Embryonic facial prominence (tissue), 1 donor: ENCODE data around the gene KNOP1.

Source experiments
- DNase-seq: peaks from one replicate; pipeline ENCODE4 v3.0.0-alpha.2; 2016; ENCODE audit errors: extremely low spot score

KNOP1 gene

DNA sequence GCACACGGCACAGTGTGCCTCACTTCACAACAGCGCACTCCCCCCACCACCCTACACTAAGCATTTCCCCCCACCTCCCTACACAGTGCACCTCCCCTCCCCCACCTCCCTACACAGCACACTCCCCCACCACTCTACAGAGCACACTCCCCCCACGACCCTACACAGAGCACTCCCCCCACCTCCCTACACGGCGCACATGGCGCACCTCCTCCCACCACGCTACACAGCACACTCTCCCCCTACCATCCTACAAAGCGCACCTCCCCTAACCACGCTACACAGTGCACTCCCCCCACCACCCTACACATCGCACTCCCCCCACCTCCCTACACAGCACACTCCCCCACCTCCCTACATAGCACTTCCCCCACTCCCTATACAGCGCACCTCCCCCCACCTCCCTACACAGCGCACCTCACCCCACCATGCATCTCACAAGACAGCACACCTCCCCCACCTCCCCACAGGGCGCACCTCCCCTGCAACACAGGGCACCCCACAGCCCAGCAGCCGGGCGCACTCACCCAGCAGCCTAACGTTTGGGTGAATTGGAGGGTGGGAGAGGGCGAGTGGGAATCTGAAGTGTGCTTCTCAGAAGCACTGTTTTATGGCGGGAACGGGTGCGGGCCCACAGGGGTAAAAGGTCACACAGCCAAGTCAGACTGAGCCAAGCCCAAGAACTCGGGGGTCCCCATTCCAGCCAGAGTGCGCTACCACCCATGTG is 10.3 kb downstream of the KNOP1 start:
- no peak for DNase-seq

DNA sequence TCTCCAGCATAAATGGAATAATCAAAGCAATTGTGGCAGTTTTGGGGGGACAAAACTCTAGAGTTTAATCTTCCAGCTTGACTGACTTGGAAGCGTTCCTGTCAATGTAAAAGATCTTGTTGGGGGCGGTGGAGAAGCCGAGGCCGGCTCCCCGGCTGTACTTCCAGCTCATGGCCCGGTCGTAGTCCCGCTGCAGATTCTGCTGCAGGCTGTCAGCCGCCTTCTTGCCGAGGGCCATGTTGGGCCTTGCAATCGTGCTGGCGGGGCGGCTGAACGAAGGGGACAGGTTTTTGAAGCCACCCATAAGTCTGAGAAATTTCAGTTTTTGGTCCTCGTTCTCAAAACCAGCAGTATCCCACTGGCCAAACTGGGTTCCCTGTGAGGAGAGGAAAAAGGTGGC is 11.2 kb downstream of the KNOP1 start:
- no peak for DNase-seq

DNA sequence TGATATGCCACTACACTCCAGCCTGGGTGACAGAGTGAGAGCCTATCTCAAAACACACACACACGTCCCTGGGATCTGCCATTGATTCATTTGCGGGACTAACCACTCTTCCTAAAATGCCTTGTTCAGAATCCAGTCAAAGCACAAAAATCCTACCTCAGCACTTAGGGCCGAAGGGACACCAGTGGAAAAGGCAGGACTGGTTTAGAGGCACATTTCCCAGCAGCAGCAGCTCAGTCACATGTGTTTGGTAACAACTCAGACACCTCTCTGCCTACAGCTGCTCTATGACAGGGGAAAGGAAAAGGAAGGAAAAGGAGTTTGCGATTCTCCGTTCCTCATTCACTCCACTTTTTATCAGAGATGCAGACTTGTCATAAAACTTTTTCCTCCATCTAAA is 12.2 kb downstream of the KNOP1 start:
- no peak for DNase-seq

DNA sequence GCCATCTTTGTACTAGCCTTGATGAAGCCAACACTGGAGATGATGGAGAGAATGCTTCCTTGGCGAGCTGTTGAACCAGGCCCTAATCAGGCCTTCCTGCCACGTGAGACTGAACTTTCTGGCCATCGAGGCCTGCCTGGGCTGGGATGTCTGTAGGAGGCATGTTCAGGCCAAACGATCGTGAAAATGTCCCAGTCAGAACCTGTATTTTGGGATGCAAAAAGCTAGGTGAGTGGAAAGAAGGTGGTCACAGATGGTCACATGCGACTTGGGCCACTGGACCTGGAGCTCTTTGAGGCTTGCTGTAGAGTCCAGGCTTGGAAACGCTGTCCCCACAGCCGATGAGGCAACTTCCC is 12.9 kb downstream of the KNOP1 start:
- DNase-seq: no peak

DNA sequence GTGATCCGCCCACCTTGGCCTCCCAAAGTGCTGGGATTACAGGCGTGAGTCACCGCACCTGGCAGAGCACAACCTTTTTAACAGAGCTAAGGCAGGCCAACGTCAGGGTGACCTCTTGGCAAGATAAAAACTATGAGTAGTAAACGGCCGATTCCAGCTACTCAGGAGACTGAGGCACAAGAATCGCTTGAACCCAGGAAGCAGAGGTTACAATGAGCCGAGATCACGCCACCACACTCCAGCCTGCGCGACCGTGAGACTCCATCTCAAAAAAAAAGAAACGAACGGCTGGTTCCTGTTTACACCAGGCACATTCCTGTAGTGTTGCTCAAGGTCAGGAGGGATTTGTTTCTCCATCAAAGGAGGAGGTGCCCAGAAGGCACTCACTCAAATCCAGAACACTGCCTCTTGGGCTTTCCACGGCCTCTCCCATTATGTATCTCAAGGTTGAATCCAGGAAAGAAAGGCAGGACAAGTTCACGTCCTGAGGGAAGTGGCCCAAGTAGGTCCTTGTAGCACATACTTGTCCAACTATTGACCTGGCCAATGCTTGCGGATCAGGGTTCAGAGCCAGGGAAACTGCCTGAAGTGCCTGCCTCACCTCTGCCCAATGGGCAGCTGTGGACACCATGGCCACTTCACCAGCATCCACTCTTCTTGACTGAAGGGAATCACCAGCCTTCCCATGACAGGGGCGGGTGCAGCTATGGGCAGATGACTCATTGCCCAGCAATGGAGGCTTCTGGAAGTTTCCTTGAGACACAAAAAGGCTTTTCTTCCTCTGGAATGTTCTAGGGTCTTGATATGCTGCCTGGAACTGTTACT is 13.5 kb downstream of the KNOP1 start:
- no peak for DNase-seq

DNA sequence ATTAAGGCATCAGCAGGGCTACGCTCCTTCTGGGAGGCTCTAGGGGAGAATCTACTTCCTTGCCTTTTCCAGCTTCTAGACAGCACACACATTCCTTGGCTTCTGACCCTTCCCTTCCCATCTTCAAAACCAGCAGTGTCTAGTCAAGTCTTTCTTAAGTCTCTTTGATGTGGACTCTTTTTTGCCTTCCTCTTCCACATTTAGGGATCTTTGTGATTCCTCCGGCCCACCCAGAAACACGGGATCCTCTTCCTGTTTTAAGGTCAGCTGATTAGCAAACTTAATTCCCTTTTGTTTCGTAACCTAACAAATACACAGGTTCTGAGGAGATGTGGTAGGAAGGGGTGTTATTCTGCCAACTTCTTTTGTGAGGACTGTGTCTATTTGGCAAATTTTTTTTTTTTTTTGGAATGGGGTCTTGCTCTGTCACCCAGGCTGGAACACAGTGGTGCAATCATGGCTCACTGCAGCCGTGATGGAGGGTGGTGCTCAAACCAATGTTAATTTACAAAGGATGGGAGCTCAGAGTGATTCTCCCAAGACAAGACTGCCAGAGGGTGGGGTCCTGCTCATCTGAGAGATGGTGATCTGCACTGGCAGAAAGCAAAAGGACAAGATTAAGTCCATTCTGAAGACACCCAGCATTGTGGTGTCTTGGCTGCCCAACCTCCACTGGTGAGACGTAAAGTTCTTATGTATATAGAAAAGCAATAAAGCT is 14.7 kb downstream of the KNOP1 start:
- DNase-seq: no peak

DNA sequence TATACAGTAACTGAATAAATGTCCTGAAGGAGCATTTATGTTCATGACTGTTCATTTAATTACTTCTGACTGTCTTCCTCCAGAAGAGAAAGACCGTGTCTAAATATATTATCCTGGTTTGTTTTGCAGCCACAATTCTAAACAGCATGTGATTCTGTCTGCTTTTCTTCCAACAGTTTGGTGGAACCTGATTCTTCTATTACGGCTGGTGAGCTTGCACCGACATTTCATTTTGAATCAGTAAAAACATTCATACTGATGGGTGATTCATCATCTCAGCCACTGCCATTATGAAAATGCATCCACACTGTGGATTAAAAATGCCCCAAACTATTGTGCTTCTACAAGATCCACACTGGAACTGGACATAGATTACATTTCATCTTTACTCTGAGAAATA is 16.9 kb downstream of the KNOP1 start:
- no peak for DNase-seq

DNA sequence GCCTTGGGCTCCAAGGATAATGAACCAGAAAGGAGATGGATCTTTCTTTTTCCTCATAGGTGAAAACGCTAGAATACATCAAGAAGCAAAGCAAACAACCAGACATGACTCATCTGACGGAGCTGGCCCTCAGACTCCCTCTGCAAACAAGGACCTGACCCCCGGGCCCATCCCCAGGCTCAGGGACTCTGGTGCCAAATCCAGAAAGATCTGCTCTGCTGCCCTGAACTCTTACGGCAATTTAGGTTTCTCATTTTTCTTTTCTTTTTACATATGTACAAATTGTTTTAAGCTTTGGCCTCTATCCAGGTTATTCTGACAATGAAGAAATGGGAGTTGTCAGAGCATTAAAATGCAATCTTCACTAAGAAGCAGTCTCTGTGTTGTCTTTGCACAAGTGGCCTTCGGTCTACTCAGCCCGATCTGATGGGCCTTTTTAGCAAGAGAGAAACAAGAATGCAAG is 17.7 kb downstream of the KNOP1 start:
- no peak for DNase-seq

DNA sequence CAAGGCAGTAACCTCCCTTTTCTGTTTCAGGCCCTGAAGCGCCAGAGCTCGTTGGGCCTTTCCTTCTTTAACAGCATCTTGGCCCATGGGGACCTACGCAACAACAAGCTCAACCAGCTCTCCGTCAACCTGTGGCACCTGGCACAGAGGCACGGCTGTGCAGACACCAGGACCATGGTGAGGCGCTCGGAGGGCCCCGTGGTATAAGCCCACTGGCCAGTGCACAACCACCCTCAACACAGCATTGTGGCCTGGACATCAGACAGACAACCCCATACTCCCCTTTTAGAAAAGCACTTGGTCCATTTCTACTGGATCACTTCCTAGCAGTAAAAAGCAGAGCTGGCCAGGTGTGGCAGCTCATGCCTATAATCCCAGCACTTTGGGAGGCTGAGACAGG is 18.6 kb downstream of the KNOP1 start:
- no peak for DNase-seq

DNA sequence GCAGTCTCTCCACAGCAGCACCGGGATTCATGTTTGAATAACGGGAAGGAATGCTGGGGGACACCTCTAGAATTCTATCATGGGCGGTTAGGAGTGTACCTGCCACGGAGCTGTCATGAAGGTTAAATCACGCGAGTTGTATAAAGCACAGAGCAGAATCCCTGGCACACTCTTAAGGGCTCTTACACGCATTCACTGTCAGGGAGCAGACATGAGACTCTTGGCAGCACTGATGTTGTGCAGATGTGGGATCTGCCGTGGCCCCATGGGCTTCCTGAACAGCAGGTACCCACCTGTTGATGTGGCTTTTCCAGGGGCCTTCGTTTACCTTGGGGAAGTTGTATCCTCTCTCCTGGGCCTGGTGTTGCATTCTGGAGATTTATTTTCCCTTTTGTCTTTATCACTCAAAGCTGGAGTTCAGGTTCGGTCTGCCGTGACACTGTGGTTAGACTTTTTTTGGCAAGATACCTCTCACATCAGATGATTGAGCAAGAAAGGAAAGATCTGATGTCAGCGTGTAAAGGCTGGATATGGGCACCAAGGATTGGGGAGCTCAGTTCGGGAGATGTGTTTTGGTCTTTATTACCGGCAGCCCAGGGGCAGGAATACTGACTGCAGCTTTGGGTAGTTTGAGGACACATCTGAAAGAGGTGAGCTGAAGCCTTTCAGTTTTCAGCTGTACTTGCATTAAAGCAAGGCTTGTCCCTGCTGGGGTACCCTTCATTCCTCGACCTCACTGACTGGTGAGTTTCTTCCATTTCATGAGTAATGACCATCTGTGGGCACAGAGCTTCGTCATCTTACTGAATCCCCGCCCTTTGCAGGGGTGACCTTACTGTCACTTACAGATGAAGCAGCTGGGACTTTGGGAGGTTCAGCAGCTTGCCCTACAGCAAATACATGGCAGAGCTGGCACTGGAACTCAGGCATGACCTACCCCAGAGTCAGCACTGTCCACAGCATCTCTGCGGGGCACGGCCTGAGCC is 19.3 kb downstream of the KNOP1 start:
- no peak for DNase-seq

DNA sequence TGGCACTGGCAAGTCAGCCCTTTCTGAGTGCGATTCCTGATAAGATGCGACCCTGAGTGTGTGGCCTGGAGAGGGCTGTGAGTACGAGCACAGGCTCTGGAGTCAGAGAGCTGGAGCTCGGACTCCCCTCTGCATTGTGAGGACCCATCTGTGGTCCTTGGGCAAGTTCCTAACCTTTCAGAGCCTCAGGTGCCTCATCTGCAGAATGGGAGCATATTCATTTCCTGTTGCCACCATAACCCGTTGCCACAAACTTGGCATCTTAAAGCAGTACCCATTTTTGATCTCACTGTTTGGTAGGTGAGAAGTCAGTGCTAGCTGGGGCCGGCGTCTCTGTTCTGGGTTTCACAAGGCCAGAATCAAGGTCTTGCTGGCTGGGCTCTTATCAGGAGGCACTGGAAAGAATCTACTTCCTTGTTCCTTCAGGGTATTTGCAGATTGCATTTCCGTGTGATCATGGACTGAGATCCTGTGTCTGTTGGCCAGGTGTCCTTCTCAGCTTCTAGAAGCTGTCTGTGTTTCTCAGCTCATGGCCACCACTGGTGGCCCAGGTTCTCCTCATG is 20.2 kb downstream of the KNOP1 start:
- DNase-seq: no peak

DNA sequence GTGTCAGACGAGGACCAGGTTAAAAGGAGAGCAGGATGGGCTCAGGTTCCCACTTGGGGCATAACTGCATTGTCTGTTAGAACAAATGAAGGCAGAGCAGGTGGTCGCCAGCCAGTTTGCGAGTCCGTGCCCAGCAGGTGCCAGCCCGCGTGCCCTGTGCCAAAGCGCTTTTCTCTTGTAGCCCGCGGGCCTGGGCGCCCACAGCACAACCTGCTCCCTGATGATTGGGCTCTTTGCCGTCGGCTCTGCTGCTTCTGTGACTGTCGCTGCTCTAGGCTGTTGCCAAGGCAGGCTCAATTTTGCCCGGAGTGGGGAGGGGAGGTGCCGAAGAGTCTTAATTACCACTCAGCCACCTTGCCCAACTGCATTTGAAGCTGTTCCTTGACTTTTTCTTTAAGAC is 21.1 kb downstream of the KNOP1 start:
- no peak for DNase-seq

DNA sequence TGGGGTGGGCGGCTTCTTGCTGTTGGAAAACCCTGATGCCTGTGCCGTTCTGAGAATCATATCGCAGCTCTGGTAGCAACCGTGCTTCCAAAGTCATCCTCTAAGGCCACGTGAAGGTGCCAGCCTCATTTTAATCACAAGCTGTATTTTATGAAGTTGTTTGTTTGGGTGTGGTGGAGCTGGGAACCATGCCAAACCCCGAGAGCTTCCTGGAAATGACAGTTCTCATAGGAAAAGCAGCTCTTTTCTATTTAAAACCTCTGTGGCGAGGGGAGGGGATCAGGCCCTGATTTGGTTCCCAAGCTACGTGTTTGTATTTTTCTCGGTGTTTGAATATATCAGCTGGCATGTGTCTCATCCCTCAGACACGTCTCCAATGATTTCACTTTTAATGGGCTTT is 21.7 kb downstream of the KNOP1 start:
- DNase-seq: peak; percentile 70

DNA sequence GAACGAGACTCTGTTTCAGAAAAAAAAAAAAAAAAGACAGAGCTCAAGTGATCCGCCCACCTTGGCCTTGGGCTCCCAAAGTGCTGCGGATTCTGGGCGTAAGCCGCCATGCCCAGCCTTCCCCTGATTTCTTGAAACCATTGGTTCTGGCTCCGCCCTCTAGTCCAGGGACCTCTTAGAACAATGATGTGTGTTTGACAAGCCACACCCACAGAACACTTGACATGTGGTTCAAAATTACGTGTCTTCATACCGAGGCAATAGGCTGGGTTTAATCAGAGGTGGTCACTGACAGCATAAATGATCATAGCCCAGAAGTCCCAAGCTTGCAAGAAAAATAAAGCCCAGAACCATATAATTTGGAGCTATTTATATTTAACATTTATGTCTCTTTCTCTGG is 23.0 kb downstream of the KNOP1 start:
- DNase-seq: no peak

DNA sequence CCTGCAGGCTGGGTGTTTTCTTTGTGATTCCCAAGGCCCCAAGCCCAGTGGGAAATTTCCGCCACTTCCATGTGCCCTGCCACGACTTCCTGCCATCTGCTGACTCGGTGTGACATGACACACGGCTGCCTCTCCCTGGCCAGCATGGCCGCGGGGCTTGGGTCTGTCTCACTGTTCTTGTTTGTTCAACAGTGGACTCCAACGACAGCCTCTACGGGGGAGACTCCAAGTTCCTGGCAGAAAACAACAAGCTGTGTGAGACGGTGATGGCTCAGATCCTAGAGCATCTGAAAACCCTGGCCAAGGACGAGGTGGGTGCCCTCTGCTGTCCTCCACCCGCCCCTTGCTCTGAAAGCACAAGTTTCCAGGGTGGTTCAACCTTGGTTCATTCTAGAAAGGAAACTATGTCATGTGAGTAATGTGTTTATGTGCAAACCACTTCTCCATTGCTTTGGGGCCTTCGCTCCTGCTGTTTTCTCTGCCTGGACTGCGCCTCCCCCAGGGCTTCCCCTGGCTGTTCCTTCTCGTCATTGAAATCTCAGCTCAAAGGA is 26.8 kb downstream of the KNOP1 start:
- no peak for DNase-seq

DNA sequence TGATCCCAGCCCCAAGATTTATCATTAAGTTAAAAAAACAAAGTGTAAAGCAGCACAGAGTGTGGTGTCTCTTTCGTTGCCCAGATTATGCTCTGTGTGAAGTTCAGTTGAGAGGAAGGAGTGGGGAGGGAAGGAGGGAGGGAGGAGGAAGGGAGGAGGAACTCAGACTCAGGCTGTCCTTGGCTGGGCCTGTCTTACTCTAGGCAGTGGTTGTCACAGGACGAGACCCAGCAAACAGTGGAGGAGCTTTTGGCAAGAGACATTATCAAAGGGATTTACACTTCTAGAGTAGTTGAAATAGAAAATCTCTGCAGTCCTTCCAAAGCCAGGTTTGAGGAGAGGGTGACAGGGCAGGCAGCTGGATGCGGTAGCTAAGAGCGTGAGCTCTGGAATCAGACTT is 27.8 kb downstream of the KNOP1 start:
- DNase-seq: no peak

DNA sequence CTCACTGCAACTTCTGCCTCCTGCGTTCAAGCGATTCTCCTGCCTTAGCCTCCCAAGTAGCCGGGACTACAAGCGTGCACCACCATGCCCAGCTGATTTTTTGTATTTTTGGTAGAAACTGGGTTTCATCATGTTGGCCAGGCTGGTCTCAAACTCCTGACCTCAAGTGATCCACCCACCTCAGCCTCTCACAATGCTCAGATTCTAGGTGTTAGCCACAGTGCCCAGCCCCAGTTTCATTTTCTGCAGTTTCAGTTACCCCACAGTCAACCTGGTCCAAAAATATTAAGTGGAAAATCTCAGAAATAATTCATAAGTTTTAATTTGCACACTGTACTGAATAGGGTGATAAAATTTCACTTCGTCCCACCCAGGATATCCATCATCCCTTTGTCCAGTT is 28.7 kb downstream of the KNOP1 start:
- no peak for DNase-seq

DNA sequence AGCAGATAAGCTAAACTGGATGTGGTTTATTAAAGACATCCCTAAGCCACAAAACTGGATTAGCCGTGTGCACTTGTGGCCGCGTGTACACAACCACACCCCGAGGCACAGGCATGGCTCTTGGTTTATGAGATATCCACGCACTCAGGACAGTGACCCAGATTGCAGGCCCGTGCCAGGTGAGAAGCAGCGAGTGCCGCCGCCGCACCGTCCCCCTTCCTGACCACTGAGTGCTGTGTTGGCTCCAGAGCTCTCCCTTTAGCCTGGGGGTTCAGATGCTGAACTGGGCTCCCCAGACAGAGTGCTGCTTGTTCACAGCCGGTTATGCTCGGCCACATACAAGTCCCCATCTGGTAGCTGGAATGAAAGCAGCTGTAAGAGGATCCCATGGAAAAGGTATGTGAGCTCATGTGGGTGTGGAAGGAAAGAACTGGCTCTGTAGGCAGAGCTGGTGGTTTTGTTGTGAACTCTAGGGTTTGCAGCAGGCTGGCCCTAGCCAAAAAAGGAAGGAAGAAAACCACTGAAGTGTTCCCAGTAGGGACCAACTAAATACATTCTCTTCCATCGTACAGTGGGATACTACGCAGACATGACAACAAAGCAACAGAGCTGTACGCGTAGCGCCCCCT is 29.5 kb downstream of the KNOP1 start:
- DNase-seq: no peak

DNA sequence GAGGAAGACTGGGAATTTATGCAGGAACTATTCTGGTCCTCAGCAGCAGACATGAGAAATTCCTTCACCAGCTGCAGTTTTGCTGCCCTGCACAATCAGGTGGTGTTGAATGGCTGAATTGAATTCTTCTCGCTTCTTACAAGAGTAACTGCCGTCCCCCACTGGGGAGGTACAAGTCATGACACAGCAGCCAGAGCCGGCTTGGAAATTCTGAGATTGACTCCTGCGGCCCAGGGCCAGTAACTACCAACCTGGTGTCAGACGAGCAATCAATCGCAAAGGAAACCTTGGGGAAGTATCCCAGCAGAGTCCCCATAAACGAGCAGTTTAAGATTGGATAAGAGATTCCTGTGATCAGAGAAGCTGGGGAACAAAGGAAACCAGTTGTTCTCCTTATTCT is 30.7 kb downstream of the KNOP1 start:
- DNase-seq: no peak

DNA sequence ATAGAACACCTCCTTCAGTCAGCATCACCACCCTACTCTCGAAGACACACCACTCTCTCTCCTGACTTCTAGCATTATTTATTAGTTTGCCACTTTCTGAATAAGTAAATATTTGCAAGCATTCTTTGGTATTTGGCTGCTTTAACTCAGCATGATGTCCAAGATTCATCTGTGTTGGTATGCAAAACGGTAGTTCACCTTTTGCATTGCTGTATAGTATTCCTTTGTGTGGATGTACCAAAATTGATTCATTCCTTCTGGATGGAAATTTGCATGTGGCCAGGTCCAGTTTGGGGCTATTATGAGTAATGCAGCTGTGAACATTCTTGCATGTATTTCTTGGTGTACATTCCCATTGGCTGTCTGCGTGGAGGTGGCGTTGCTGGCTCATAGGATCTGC is 32.9 kb downstream of the KNOP1 start:
- DNase-seq: no peak
